Measurements from ENCODE around the gene RHOF. TPM values are rescaled to one million over a fixed set of nuclear protein-coding genes. Genes with fewer than 3 reads are reported as not detected.

The RHOF gene
- total RNA-seq, 4 donors from 2014 or later: 14.1 to 24.3 (median 18.1) TPM

- H3K4me3 ChIP-seq: no peak overlapping the region
- TF ChIP-seq, protein P1, sequence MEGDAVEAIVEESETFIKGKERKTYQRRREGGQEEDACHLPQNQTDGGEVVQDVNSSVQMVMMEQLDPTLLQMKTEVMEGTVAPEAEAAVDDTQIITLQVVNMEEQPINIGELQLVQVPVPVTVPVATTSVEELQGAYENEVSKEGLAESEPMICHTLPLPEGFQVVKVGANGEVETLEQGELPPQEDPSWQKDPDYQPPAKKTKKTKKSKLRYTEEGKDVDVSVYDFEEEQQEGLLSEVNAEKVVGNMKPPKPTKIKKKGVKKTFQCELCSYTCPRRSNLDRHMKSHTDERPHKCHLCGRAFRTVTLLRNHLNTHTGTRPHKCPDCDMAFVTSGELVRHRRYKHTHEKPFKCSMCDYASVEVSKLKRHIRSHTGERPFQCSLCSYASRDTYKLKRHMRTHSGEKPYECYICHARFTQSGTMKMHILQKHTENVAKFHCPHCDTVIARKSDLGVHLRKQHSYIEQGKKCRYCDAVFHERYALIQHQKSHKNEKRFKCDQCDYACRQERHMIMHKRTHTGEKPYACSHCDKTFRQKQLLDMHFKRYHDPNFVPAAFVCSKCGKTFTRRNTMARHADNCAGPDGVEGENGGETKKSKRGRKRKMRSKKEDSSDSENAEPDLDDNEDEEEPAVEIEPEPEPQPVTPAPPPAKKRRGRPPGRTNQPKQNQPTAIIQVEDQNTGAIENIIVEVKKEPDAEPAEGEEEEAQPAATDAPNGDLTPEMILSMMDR (IDR thresholded peaks at IDR 0.05): no peak
- TF ChIP-seq EP300 (IDR thresholded peaks at IDR 0.05): no peak
- no peak for TF ChIP-seq POLR2A (IDR thresholded peaks at IDR 0.05)
- H3K9me3 ChIP-seq: no peaks in the 10 kb centered on the region
- no peaks in the 10 kb centered on the region for H3K36me3 ChIP-seq
- H3K27me3 ChIP-seq: no peaks in the 10 kb centered on the region
- no peak for DNase-seq (ENCODE audit: low spot score in 2 of 2)
- H3K27ac ChIP-seq: no peak overlapping the region
- peaks cover 0 to 44% (median 14%) of the 10 kb centered on the region in 4 donors for H3K4me1 ChIP-seq
- 73 to 81% methylated on average over 9 of the region's 9 CpGs for WGBS, 2 donors
Observed at GRCh38 chr12:121770388-121770787, 23.1 kb downstream of the RHOF start.

- Histone ChIP-seq H3K27ac (no peak overlapping the region), H3K36me3 (no peaks in the 10 kb centered on the region), H3K4me1 (peaks cover 0 to 46% (median 14%) of the 10 kb centered on the region in 4 donors), H3K9me3 (no peaks in the 10 kb centered on the region), H3K27me3 (no peaks in the 10 kb centered on the region), H3K4me3 (no peak overlapping the region)
- TF ChIP-seq, protein P1 (IDR thresholded peaks at IDR 0.05): no peak
- TF ChIP-seq POLR2A (IDR thresholded peaks at IDR 0.05) (no peak), EP300 (IDR thresholded peaks at IDR 0.05) (no peak)
- DNase-seq (ENCODE audit: low spot score in 2 of 2): no peak
- WGBS, 2 donors: 78 to 92% methylated on average over 11 of the region's 11 CpGs
Observed at GRCh38 chr12:121769831-121770301, 23.6 kb downstream of the RHOF start.

DNA sequence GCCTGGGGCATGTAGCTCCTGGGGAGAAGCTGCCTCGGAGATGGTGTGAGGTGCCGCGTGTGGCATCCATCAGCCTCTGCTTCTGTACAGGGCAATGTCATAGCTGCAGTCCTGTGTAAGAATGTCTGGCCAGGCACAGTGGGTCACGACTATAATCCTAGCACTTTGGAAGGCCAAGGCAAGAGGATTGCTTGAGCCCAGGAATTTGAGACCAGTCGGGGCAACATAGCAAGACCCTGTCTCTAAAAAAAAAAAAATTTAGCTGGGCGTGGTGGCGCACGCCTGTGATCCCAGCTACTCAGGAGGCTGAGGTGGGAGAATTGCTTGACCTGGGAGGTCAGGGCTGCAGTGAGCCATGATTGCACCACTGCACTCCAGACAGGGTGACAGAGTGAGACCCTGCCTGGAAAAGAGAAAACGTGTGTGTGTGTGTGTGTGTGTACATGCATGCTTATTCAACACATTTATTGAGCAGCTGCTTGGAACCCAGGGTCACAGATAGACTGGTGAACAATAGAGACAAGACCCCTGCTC is 24.1 kb downstream of the RHOF start:
- H3K4me1 ChIP-seq: peaks cover 0 to 46% (median 14%) of the 10 kb centered on the region in 4 donors
- 89 to 91% methylated on average over 9 of the region's 9 CpGs for WGBS, 2 donors

DNA sequence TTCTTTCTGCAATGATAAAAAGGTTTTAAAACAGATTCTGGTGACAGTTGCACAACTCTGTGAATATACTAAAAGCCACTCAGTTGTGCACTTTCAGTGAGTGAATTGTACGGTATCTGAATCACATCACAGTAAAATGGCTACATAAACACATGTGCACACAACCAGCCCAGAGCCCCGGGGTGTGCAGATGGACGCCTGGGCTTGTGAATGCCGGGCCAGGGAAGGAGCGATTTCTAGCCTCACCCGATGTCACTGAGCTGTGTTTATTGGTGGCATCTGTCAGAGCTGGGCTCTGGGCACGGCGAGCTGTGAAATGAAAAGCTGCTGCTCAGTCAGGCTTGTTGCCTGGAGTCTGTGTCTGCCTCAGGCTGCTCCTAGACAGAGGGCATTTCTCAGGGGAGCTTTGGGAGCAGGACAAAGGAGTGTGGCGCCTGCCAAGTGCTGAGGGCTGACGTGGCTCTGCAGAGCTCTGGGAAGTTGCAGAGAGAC is 25.9 kb downstream of the RHOF start:
- 24 to 38% methylated on average over 10 of the region's 10 CpGs for WGBS, 2 donors
- Histone ChIP-seq H3K4me3 (no peak overlapping the region), H3K27ac (peak overlapping the region in 2 of 4 donors; percentile 28 to 67), H3K9me3 (no peaks in the 10 kb centered on the region), H3K36me3 (peaks cover 0 to 19% (median 0%) of the 10 kb centered on the region in 3 donors), H3K4me1 (peaks cover 0 to 39% (median 8%) of the 10 kb centered on the region in 4 donors), H3K27me3 (no peaks in the 10 kb centered on the region)
- TF ChIP-seq, protein P1 (IDR thresholded peaks at IDR 0.05): no peak
- TF ChIP-seq POLR2A (IDR thresholded peaks at IDR 0.05) (no peak), EP300 (IDR thresholded peaks at IDR 0.05) (no peak)
- DNase-seq (ENCODE audit: low spot score in 2 of 2): peak in 1 of 2 donors; percentile 26

More for the DNA sequence above, 24.1 kb downstream of the RHOF start:
- no peak for DNase-seq (ENCODE audit: low spot score in 2 of 2)
- Histone ChIP-seq H3K36me3 (peaks cover 0 to 4% (median 0%) of the 10 kb centered on the region in 3 donors), H3K27ac (no peak overlapping the region), H3K9me3 (no peaks in the 10 kb centered on the region), H3K27me3 (no peaks in the 10 kb centered on the region), H3K4me3 (no peak overlapping the region)
- TF ChIP-seq POLR2A (IDR thresholded peaks at IDR 0.05) (no peak), EP300 (IDR thresholded peaks at IDR 0.05) (no peak)

DNA sequence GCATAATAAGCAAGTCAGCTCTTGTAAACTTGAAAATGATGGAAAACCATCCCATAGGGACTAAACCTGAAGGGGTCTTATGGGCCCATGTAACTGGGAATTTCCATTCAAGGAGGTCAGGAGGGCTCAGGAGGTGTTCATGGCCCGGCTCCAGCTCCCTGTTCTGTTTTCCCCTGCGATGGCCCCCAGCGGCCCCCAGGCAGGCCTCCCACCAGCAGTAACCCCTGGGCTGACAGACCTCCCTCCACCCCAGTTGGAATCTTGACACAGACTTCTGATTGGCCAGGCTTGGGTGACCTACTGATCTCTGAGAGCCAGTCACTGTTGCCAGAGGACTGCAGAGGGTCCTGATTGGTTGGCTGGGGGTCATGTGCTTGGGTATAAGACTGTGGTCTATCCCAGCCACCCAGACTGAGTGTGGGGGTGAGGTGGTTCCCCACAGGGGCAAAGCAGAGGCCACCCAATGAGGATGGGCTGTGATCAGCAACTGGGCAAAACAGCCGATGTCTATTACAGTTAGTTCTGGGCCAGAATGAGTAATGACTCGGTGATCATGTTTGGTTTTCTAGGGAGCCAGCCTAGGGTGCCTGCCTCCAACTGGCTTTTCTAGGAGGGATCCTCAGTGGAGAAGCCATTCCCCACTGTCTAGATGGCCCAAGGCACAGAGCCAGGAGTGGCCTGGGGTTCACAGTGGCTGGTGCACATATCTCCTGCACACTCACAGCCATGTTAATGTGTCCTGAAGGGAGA is 27.0 kb downstream of the RHOF start:
- DNase-seq (ENCODE audit: low spot score in 2 of 2): no peak
- H3K9me3 ChIP-seq: no peaks in the 10 kb centered on the region
- TF ChIP-seq, protein P1 (IDR thresholded peaks at IDR 0.05): no peak
- TF ChIP-seq POLR2A (IDR thresholded peaks at IDR 0.05) (no peak), EP300 (IDR thresholded peaks at IDR 0.05) (no peak)
- WGBS, 2 donors: 79 to 84% methylated on average over 5 of the region's 5 CpGs
- peaks cover 0 to 29% (median 0%) of the 10 kb centered on the region in 3 donors for H3K36me3 ChIP-seq
- no peak overlapping the region for H3K4me3 ChIP-seq
- no peaks in the 10 kb centered on the region for H3K27me3 ChIP-seq
- H3K27ac ChIP-seq: no peak overlapping the region
- H3K4me1 ChIP-seq: peaks cover 0 to 45% (median 8%) of the 10 kb centered on the region in 4 donors

Data from tibial nerve (tissue), 4 donors.